DMS153 treated with DMSO at 0.1 percent for 48 hours (cell line): Measurements from ENCODE around the gene BDKRB2.

ENCODE experiments used
- DNase-seq: peaks from one replicate; lab custom pipeline; 2025; ENCODE audit not compliant: unreplicated experiment; lab: John Stamatoyannopoulos, UW

Gene BDKRB2

GRCh38 chr14:96176275-96176674, 28.4 kb upstream of the BDKRB2 start:
- DNase-seq = no peak

GRCh38 chr14:96176811-96177211, 27.8 kb upstream of the BDKRB2 start:
- DNase-seq = no peak

- no peak for DNase-seq
Measured at GRCh38 chr14:96177766-96178375, 26.8 kb upstream of the BDKRB2 start.

- DNase-seq = no peak
Measured at GRCh38 chr14:96178461-96179321, 25.9 kb upstream of the BDKRB2 start.

GRCh38 chr14:96180043-96180874, 24.4 kb upstream of the BDKRB2 start:
- DNase-seq = no peak

- no peak for DNase-seq
Measured at GRCh38 chr14:96181186-96182056, 23.2 kb upstream of the BDKRB2 start.

GRCh38 chr14:96182546-96182945, 22.1 kb upstream of the BDKRB2 start:
- DNase-seq = no peak

GRCh38 chr14:96184737-96185136, 19.9 kb upstream of the BDKRB2 start:
- no peak for DNase-seq

GRCh38 chr14:96187216-96188031, 17.2 kb upstream of the BDKRB2 start:
- no peak for DNase-seq

GRCh38 chr14:96189281-96189711, 15.3 kb upstream of the BDKRB2 start:
- no peak for DNase-seq

GRCh38 chr14:96191353-96191752, 13.3 kb upstream of the BDKRB2 start:
- no peak for DNase-seq

GRCh38 chr14:96191841-96192462, 12.7 kb upstream of the BDKRB2 start:
- peak; percentile 34 for DNase-seq

GRCh38 chr14:96192975-96193805, 11.4 kb upstream of the BDKRB2 start:
- peak; percentile 15 for DNase-seq

GRCh38 chr14:96194262-96194656, 10.4 kb upstream of the BDKRB2 start:
- no peak for DNase-seq

- no peak for DNase-seq
Measured at GRCh38 chr14:96194657-96195431, 9.8 kb upstream of the BDKRB2 start.

- no peak for DNase-seq
Measured at GRCh38 chr14:96195441-96196081, 9.1 kb upstream of the BDKRB2 start.

GRCh38 chr14:96197163-96197852, 7.3 kb upstream of the BDKRB2 start:
- no peak for DNase-seq
